ENCODE data around the gene MYMX. TPM values are rescaled to one million over a fixed set of nuclear protein-coding genes. Genes with fewer than 3 reads are reported as not detected.

The MYMX gene
- total and polyA plus RNA-seq, 2 of the 13 experiments (the other 11 are each of a cell fraction or from before 2014, with no cell fraction given): not detected

DNA sequence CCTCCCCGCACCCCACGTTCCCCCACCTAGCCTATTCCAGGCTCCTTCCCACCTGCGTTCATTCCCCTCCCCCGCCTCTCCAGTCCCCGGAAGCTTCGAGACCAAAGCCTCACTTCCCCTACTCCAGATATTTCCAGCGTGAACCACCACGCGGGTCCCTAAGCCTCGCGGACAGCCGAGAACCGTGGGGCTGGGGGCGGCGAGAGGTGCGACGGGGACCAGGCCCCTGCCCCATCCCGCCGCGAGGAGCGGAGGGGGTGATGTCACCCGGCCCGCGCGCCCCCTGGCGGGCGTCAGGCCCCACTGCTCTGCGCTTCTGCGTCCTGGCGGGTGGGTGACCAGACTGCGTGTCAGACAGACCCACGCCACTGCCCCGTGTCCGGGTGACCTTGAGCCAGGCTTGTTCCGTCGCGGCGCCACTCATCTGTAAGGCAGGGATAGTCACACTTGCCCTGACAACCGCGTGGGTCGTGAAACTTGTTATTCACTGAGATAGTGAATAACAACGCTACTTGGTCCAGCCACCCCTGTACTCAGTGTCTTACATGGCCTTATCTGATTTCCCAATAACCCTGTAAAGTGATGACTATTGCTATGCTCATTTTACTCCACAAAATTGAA, 21.2 kb downstream of the MYMX start (continued):
- TF ChIP-seq ZNF839 (CRISPR knock-in tag; IDR thresholded peaks at IDR 0.05; ENCODE audit: borderline replicate concordance) (peak; percentile 56; the same call in 1 of the 2 replicates), MLXIP (CRISPR knock-in tag; IDR thresholded peaks at IDR 0.05; ENCODE audit: borderline replicate concordance) (no peak; the same call in 1 of the 2 replicates), NFIC (IDR thresholded peaks at IDR 0.05; ENCODE audit: low read length) (no peak), ZNF10 (CRISPR knock-in tag; IDR thresholded peaks at IDR 0.05; ENCODE audit: borderline replicate concordance, low read depth) (no peak), STAT5B (CRISPR knock-in tag; IDR thresholded peaks at IDR 0.05) (no peak), RELA (CRISPR knock-in tag; IDR thresholded peaks at IDR 0.05) (no peak), ZNF724P (CRISPR knock-in tag; IDR thresholded peaks at IDR 0.05; ENCODE audit: borderline replicate concordance) (peak; percentile 73; the same call in 1 of the 2 replicates), ZNF224 (CRISPR knock-in tag; IDR thresholded peaks at IDR 0.05) (no peak), POLR2AphosphoS5 (IDR thresholded peaks at IDR 0.05; ENCODE audit: low read depth, low read length) (0 out of 2 replicates have a peak, but pooled peaks have one; percentile 3), ZNF660 (CRISPR knock-in tag; IDR thresholded peaks at IDR 0.05; ENCODE audit: borderline replicate concordance, low read depth) (peak; percentile 63; the same call in 1 of the 2 replicates), TSC22D2 (CRISPR knock-in tag; IDR thresholded peaks at IDR 0.05; ENCODE audit: borderline replicate concordance) (no peak), ZNF878 (CRISPR knock-in tag; IDR thresholded peaks at IDR 0.05) (no peak), SMAD9 (CRISPR knock-in tag; IDR thresholded peaks at IDR 0.05) (no peak), ZNF543 (CRISPR knock-in tag; IDR thresholded peaks at IDR 0.05) (no peak), SMYD3 (CRISPR knock-in tag; IDR thresholded peaks at IDR 0.05) (0 out of 2 replicates have a peak, but pooled peaks have one; percentile 16), NCOA1 (CRISPR knock-in tag; IDR thresholded peaks at IDR 0.05) (no peak), ZBTB43 (CRISPR knock-in tag; conservative IDR thresholded peaks at IDR 0.05) (peak; percentile 59; the same call in 1 of the 2 replicates), NRL (CRISPR knock-in tag; IDR thresholded peaks at IDR 0.05; ENCODE audit: borderline replicate concordance) (peak; percentile 76), ZNF510 (CRISPR knock-in tag; IDR thresholded peaks at IDR 0.05; ENCODE audit: low read depth) (no peak), SOX5 (CRISPR knock-in tag; IDR thresholded peaks at IDR 0.05; ENCODE audit: borderline replicate concordance) (no peak; the same call in 1 of the 2 replicates), SETDB1 (CRISPR knock-in tag; IDR thresholded peaks at IDR 0.05; ENCODE audit: borderline replicate concordance) (no peak), ZNF136 (CRISPR knock-in tag; IDR thresholded peaks at IDR 0.05; ENCODE audit: low read depth) (peak; percentile 98; the same call in 1 of the 2 replicates), ZSCAN9 (CRISPR knock-in tag; IDR thresholded peaks at IDR 0.05; ENCODE audit: borderline replicate concordance) (0 out of 2 replicates have a peak, but pooled peaks have one; percentile 50), ZNF850 (CRISPR knock-in tag; conservative IDR thresholded peaks at IDR 0.05) (no peak; the same call in 1 of the 2 replicates), SIX1 (CRISPR knock-in tag; IDR thresholded peaks at IDR 0.05; ENCODE audit: borderline replicate concordance) (peak; percentile 52), KAT8 (CRISPR knock-in tag; IDR thresholded peaks at IDR 0.05) (peak; percentile 64), ZNF720 (CRISPR knock-in tag; IDR thresholded peaks at IDR 0.05) (0 out of 2 replicates have a peak, but pooled peaks have one; percentile 36), KDM3A (CRISPR knock-in tag; IDR thresholded peaks at IDR 0.05; ENCODE audit: low read depth) (peak; percentile 88; the same call in 1 of the 2 replicates), ATF1 (CRISPR knock-in tag; IDR thresholded peaks at IDR 0.05) (no peak)
